ENCODE results near the gene DEPDC1B. TPM values are rescaled to one million over a fixed set of nuclear protein-coding genes. Genes with fewer than 3 reads are reported as not detected.

The DEPDC1B gene
- total and polyA plus RNA-seq, 3 donors from 2014 or later, result 14.5 to 23.6 (median 15.0) TPM

DNA sequence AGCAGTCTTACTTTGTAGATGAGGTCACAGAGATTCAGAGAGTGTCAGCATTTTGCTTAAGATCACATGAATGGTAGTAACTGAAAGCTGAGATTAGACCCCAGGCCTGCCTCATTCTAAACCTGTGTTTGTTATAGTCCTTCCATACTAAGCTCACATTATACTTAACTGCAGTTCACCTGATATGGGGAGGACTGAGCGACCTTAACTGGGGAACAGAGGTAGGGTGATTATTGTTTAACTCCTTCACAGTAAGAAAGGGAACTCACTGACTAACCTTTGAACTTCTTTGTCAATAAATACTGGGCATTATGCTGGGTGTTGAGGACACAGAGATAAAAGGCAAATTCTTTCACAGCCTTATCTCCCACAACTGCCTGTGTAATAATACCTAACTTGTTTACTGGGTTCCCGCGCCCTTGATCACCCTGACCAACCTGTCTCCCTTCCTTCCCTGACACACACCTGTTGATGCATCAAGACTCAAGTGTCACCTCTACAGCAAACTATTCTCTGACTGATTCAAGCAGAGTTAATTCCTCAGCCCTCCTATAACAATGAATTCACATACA, 27.2 kb downstream of the DEPDC1B start:
- H3K4me3 ChIP-seq, result no peak overlapping the region
- 74 to 83% methylated on average over 3 of the region's 3 CpGs for WGBS, 2 donors
- intact Hi-C loops (cut with DNase I; ENCODE audit: low total_unique reads), result no loop called here
- H3K9me3 ChIP-seq, result no peaks in the 10 kb centered on the region
- no peaks in the 10 kb centered on the region for H3K36me3 ChIP-seq (ENCODE audit: low read depth, missing control alignments)
- no peak overlapping the region for H3K27ac ChIP-seq
- H3K27me3 ChIP-seq, result no peaks in the 10 kb centered on the region
- TF ChIP-seq, protein P1, sequence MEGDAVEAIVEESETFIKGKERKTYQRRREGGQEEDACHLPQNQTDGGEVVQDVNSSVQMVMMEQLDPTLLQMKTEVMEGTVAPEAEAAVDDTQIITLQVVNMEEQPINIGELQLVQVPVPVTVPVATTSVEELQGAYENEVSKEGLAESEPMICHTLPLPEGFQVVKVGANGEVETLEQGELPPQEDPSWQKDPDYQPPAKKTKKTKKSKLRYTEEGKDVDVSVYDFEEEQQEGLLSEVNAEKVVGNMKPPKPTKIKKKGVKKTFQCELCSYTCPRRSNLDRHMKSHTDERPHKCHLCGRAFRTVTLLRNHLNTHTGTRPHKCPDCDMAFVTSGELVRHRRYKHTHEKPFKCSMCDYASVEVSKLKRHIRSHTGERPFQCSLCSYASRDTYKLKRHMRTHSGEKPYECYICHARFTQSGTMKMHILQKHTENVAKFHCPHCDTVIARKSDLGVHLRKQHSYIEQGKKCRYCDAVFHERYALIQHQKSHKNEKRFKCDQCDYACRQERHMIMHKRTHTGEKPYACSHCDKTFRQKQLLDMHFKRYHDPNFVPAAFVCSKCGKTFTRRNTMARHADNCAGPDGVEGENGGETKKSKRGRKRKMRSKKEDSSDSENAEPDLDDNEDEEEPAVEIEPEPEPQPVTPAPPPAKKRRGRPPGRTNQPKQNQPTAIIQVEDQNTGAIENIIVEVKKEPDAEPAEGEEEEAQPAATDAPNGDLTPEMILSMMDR (IDR thresholded peaks at IDR 0.05), result no peak
- TF ChIP-seq POLR2A (IDR thresholded peaks at IDR 0.05), result no peak
- H3K4me1 ChIP-seq, result no peaks in the 10 kb centered on the region
- DNase-seq, result no peak

DNA sequence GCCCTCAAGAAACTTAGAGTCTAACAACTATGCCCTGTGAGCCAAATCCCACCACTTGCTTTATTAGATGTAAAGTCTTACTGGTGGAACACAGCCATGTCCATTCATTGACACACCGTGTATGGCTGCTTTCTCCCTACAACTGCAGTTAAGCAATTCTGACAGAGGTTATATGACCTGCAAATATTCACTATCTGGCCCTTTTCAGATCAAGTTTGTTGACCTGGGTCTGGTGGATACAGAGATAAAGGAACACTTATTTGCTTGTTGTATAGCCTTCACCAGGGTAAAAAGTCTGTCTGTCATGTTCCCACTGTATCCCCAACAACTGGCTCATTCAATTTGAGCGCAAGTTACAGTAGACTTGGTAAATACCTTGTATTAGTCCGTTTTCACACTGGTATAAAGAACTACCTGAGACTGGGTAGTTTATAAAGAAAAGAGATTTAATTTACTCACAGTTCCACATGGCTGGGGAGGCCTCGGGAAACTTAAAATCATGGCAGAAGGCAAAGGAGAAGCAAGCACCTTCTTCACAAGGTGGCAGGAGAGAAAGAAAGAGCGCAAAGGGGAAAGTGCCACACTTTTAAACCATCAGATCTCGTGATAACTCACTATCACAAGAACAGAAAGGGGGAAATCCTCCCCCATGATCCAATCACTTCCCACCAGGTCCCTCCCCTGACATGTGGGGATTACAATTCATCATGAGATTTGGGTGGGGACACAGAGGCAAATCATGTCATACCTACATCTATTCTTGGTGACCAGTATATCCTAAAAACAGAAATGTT, 27.9 kb downstream of the DEPDC1B start:
- no peak for DNase-seq
- Histone ChIP-seq H3K4me3 (no peak overlapping the region), H3K4me1 (no peaks in the 10 kb centered on the region), H3K27ac (no peak overlapping the region), H3K27me3 (no peaks in the 10 kb centered on the region), H3K36me3 (ENCODE audit: low read depth, missing control alignments) (no peaks in the 10 kb centered on the region), H3K9me3 (no peaks in the 10 kb centered on the region)
- WGBS, 2 donors, result 98% methylated on average over 6 of the region's 6 CpGs
- no peak for TF ChIP-seq POLR2A (IDR thresholded peaks at IDR 0.05)
- TF ChIP-seq, protein P1 (IDR thresholded peaks at IDR 0.05), result no peak
- intact Hi-C loops (cut with DNase I; ENCODE audit: low total_unique reads), result no loop called here

- Histone ChIP-seq H3K4me3 (no peak overlapping the region), H3K27me3 (no peaks in the 10 kb centered on the region), H3K36me3 (ENCODE audit: low read depth, missing control alignments) (no peaks in the 10 kb centered on the region), H3K9me3 (no peaks in the 10 kb centered on the region), H3K27ac (no peak overlapping the region), H3K4me1 (no peaks in the 10 kb centered on the region)
- WGBS, 2 donors, result 91 to 98% methylated on average over 2 of the region's 2 CpGs
- DNase-seq, result no peak
- intact Hi-C loops (cut with DNase I; ENCODE audit: low total_unique reads), result no loop called here
- TF ChIP-seq, protein P1 (IDR thresholded peaks at IDR 0.05), result no peak
Measured at GRCh38 chr5:60670749-60671148, 29.2 kb downstream of the DEPDC1B start.

DNA sequence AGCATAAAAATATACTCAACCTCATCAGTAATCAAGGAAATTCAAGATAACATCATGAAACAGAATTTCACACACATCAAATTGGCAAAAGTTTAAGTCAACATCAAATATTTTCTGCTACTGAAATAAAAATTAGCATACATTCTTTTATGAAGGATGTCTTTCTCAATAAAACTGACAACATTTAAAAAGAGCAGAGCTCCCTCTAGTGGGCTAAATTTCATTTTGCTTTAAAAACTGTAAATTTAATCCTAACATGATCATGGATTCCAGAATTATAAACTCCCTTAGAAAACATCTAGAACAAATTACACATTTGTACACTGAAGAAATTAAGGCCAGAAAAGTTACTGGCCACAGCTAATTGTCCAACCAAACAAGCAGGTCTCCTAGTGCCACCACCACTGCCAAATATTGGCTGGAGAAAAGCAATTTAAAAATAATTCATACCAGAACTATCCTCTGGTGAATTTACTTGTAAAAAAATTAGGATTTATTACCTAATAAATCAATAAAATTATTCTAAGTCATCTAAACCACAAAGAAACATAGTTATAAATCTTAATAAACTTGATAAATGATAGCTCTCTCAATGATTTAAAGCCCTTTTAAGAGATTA, 31.2 kb downstream of the DEPDC1B start:
- TF ChIP-seq, protein P1 (IDR thresholded peaks at IDR 0.05), result peak in 2 of 3 experiments; percentile 39 to 78
- no peak for TF ChIP-seq POLR2A (IDR thresholded peaks at IDR 0.05)
- Histone ChIP-seq H3K4me1 (no peaks in the 10 kb centered on the region), H3K27ac (no peak overlapping the region), H3K4me3 (no peak overlapping the region), H3K36me3 (ENCODE audit: low read depth, missing control alignments) (no peaks in the 10 kb centered on the region), H3K9me3 (no peaks in the 10 kb centered on the region), H3K27me3 (no peaks in the 10 kb centered on the region)
- intact Hi-C loops (cut with DNase I; ENCODE audit: low total_unique reads), result no loop called here
- DNase-seq, result no peak

Data from testis (tissue), 3 donors.